OCI-LY1 (cell line): ENCODE results near the gene BRD3.

Experiments used
- H2AFZ ChIP-seq: fragments of 200-600 bp; sonication (generic), shearing (Covaris generic); 2 replicates; pipeline ENCODE4 v1.6.0; 2014; ENCODE audit warnings: antibody characterized with exemption, mild to moderate bottlenecking, low read length
- H3F3A ChIP-seq: fragments of 200-600 bp; sonication (generic), shearing (Covaris generic); 2 replicates; pipeline ENCODE4 v1.6.0; 2014; ENCODE audit warnings: mild to moderate bottlenecking, antibody characterized with exemption, low read length, moderate library complexity; ENCODE audit not compliant: insufficient read depth
- H3K27ac ChIP-seq: fragments of 200-600 bp; sonication (generic); 2 replicates; pipeline ENCODE4 v1.5.1; 2014; ENCODE audit warnings: low read length, mixed run types, mild to moderate bottlenecking, low read depth; ENCODE audit not compliant: poor library complexity, severe bottlenecking
- H3K27me3 ChIP-seq: fragments of 200-600 bp; sonication (generic); 2 replicates; pipeline ENCODE4 v1.6.0; 2014; ENCODE audit warnings: antibody characterized with exemption, mild to moderate bottlenecking, low read length, moderate library complexity; ENCODE audit not compliant: insufficient read depth
- H3K36me3 ChIP-seq: fragments of 200-600 bp; sonication (generic); 2 replicates; pipeline ENCODE4 v1.6.1; 2014; ENCODE audit warnings: mild to moderate bottlenecking, antibody characterized with exemption, low read length, moderate library complexity, mixed read lengths; ENCODE audit not compliant: insufficient read depth
- H3K4me1 ChIP-seq: fragments of 200-600 bp; sonication (generic); 2 replicates; pipeline ENCODE4 v1.5.1; 2014; ENCODE audit warnings: mild to moderate bottlenecking, low read length, moderate library complexity; ENCODE audit not compliant: insufficient read depth, severe bottlenecking
- H3K4me2 ChIP-seq: fragments of 200-600 bp; sonication (generic), shearing (Covaris generic); 2 replicates; pipeline ENCODE4 v1.6.1; 2014; ENCODE audit warnings: low read length
- H3K4me3 ChIP-seq: fragments of 200-600 bp; sonication (generic); 2 replicates; pipeline ENCODE4 v1.5.1; 2014; ENCODE audit warnings: low read length, low read depth, mild to moderate bottlenecking, mixed read lengths; ENCODE audit not compliant: poor library complexity, severe bottlenecking
- H3K79me2 ChIP-seq: fragments of 200-600 bp; shearing (Covaris generic); 2 replicates; pipeline ENCODE4 v1.6.1; 2016; ENCODE audit warnings: mixed run types, low read length, mixed read lengths; ENCODE audit not compliant: insufficient read depth
- H3K9ac ChIP-seq: fragments of 200-600 bp; sonication (generic), shearing (Covaris generic); 2 replicates; pipeline ENCODE4 v1.6.1; 2014; ENCODE audit warnings: mild to moderate bottlenecking, low read length, mixed read lengths
- H3K9me2 ChIP-seq: fragments of 200-600 bp; sonication (generic), shearing (Covaris generic); 2 replicates; pipeline ENCODE4 v1.6.1; 2014; ENCODE audit warnings: low read depth, mild to moderate bottlenecking, low read length, mixed read lengths
- H3K9me3 ChIP-seq: fragments of 200-600 bp; shearing (Covaris generic); 2 replicates; pipeline ENCODE4 v1.6.1; 2014; ENCODE audit warnings: low read length, mixed read lengths
- H4K20me1 ChIP-seq: fragments of 200-600 bp; sonication (generic), shearing (Covaris generic); 2 replicates; pipeline ENCODE4 v1.6.0; 2016; ENCODE audit warnings: mild to moderate bottlenecking, low read length; ENCODE audit not compliant: insufficient read depth
- CTCF ChIP-seq: fragments of 200-600 bp; sonication (generic), shearing (Covaris generic); IDR thresholded peaks from 2 replicates; pipeline ENCODE4 v1.5.1; 2017; ENCODE audit warnings: mild to moderate bottlenecking, antibody characterized with exemption, low read length, moderate library complexity, mixed read lengths
- EZH2 ChIP-seq: fragments of 200-600 bp; sonication (generic), shearing (Covaris generic); IDR thresholded peaks from 2 replicates; pipeline ENCODE4 v1.8.0; 2017; ENCODE audit warnings: borderline replicate concordance, mixed run types, mild to moderate bottlenecking, antibody characterized with exemption, low read length, moderate library complexity, mixed read lengths

Gene BRD3

DNA sequence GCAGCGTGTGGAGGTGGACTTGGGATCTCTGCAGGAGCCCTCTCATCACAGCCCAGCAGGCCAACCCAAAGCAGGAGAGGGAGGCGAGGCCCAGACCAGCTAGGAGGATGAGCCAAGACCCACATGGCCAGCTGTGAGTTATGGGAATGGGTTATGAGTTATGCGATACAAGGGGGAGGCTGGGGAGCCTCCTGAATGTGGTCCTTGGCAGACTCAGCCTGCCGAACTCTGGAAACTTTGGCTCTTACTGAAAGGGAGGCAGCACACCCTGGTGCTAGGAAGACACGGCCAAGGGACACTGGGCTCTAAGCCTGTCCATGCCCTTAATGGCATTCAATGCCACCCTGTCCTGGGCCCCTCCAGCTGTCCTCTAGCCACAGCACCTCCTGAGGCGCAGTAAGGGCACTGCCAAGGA lies 68.0 kb downstream of the BRD3 start:
- Histone ChIP-seq H3K4me1 (no peaks in the 10 kb centered on the region), H4K20me1 (no peaks in the 10 kb centered on the region), H3K27ac (no peak overlapping the region), H3K36me3 (no peaks in the 10 kb centered on the region), H3K9me2 (no peaks in the 10 kb centered on the region), H3K27me3 (no peaks in the 10 kb centered on the region), H3K9ac (no peak overlapping the region), H3F3A (no peaks in the 10 kb centered on the region), H3K79me2 (no peaks in the 10 kb centered on the region), H3K4me2 (no peak overlapping the region), H3K9me3 (no peaks in the 10 kb centered on the region), H2AFZ (no peak overlapping the region), H3K4me3 (no peak overlapping the region)
- TF ChIP-seq EZH2 (no peak), CTCF (no peak)

GRCh38 chr9:133998915-133999595 lies 68.8 kb downstream of the BRD3 start:
- Histone ChIP-seq H2AFZ (no peak overlapping the region), H3K79me2 (no peaks in the 10 kb centered on the region), H3K4me1 (no peaks in the 10 kb centered on the region), H3K27ac (no peak overlapping the region), H3K9ac (no peak overlapping the region), H3K27me3 (no peaks in the 10 kb centered on the region), H4K20me1 (no peaks in the 10 kb centered on the region), H3F3A (no peaks in the 10 kb centered on the region), H3K36me3 (no peaks in the 10 kb centered on the region), H3K4me3 (no peak overlapping the region), H3K9me3 (no peaks in the 10 kb centered on the region), H3K4me2 (no peak overlapping the region), H3K9me2 (no peaks in the 10 kb centered on the region)
- TF ChIP-seq CTCF (no peak), EZH2 (no peak)

GRCh38 chr9:133997584-133997983 lies 70.2 kb downstream of the BRD3 start:
- no peak overlapping the region for H3K4me2 ChIP-seq
- H3K9me2 ChIP-seq = no peaks in the 10 kb centered on the region
- no peaks in the 10 kb centered on the region for H3K36me3 ChIP-seq
- no peak overlapping the region for H3K27ac ChIP-seq
- no peaks in the 10 kb centered on the region for H3F3A ChIP-seq
- H2AFZ ChIP-seq = no peak overlapping the region
- H3K9me3 ChIP-seq = no peaks in the 10 kb centered on the region
- H3K4me3 ChIP-seq = no peak overlapping the region
- H3K4me1 ChIP-seq = peaks cover 6% of the 10 kb centered on the region
- no peaks in the 10 kb centered on the region for H3K79me2 ChIP-seq
- no peaks in the 10 kb centered on the region for H4K20me1 ChIP-seq
- TF ChIP-seq EZH2 = no peak
- no peak for TF ChIP-seq CTCF
- no peaks in the 10 kb centered on the region for H3K27me3 ChIP-seq
- no peak overlapping the region for H3K9ac ChIP-seq
